Transverse colon (tissue), 3 donors: ENCODE results near the gene ENTPD8.

Source experiments
- CTCF ChIP-seq, 5 experiments: fragments of 200-600 bp in 3 of 5; fragments of 450-650 bp in 2 of 5; sonication (generic) in 3 of 5; IDR thresholded peaks; 1 replicate in 2 of 5; 2 replicates in 3 of 5; pipeline ENCODE4 v1.5.1; 2016 to 2017; ENCODE audit warnings: antibody characterized with exemption in 5 of 5, inconsistent platforms in 3 of 5, mild to moderate bottlenecking in 2 of 5, moderate library complexity in 1 of 5
- EP300 ChIP-seq: sonication (generic); formaldehyde crosslinking; IDR thresholded peaks from one replicate; pipeline ENCODE4 v1.6.1; 2017; ENCODE audit warnings: antibody characterized with exemption, low read depth
- POLR2A ChIP-seq: fragments of 450-650 bp; IDR thresholded peaks from one replicate; pipeline ENCODE4 v1.6.1; 2016; ENCODE audit warnings: antibody characterized with exemption, mild to moderate bottlenecking, moderate library complexity

- TF ChIP-seq CTCF (IDR thresholded peaks at IDR 0.05) (no peak), EP300 (no peak), POLR2A (no peak)
Observed at GRCh38 chr9:137408651-137409405, 32.3 kb downstream of the ENTPD8 start.
